Brain pericyte (primary cell): Measurements from ENCODE around the gene PHLDA3.
"Not testable (repeated sequence)": the region's sequence is repeated elsewhere in the genome, so short reads cannot be mapped to it uniquely, and the experiment has no call there.

Source experiments
- DNase-seq: peaks from one replicate; pipeline ENCODE4 v3.0.0-alpha.2; 2012; ENCODE audit warnings: low read depth, low spot score

The PHLDA3 gene

GRCh38 chr1:201486187-201486586 lies 17.2 kb upstream of the PHLDA3 start:
- DNase-seq, result no peak

- DNase-seq, result no peak
Measured at GRCh38 chr1:201485184-201485774, 16.3 kb upstream of the PHLDA3 start.

GRCh38 chr1:201483373-201483949 lies 14.5 kb upstream of the PHLDA3 start:
- DNase-seq, result no peak

GRCh38 chr1:201482755-201483154 lies 13.8 kb upstream of the PHLDA3 start:
- DNase-seq, result no peak

- no peak for DNase-seq
Measured at GRCh38 chr1:201481761-201482493, 12.9 kb upstream of the PHLDA3 start.

GRCh38 chr1:201481004-201481380 lies 12.0 kb upstream of the PHLDA3 start:
- no peak for DNase-seq

GRCh38 chr1:201480231-201481003 lies 11.4 kb upstream of the PHLDA3 start:
- no peak for DNase-seq

- DNase-seq, result no peak
Measured at GRCh38 chr1:201479201-201479730, 10.3 kb upstream of the PHLDA3 start.

- not testable (repeated sequence) for DNase-seq
Measured at GRCh38 chr1:201478666-201479065, 9.7 kb upstream of the PHLDA3 start.

- no peak for DNase-seq
Measured at GRCh38 chr1:201476670-201477344, 7.8 kb upstream of the PHLDA3 start.

GRCh38 chr1:201475915-201476669 lies 7.1 kb upstream of the PHLDA3 start:
- no peak for DNase-seq

GRCh38 chr1:201475130-201475529 lies 6.1 kb upstream of the PHLDA3 start:
- DNase-seq, result no peak

- no peak for DNase-seq
Measured at GRCh38 chr1:201473296-201473695, 4.3 kb upstream of the PHLDA3 start.

- DNase-seq, result not testable (repeated sequence)
Measured at GRCh38 chr1:201472321-201472720, 3.3 kb upstream of the PHLDA3 start.

- DNase-seq, result no peak
Measured at GRCh38 chr1:201471772-201472171, 2.8 kb upstream of the PHLDA3 start.

GRCh38 chr1:201470581-201470980 lies 1.6 kb upstream of the PHLDA3 start:
- DNase-seq, result no peak

GRCh38 chr1:201469645-201470074 lies 672 bp upstream of the PHLDA3 start:
- no peak for DNase-seq

- DNase-seq, result no peak
Measured at GRCh38 chr1:201468501-201468843, 516 bp downstream of the PHLDA3 start.

GRCh38 chr1:201466492-201466891 lies 2.5 kb downstream of the PHLDA3 start:
- no peak for DNase-seq

GRCh38 chr1:201465698-201466290 lies 3.2 kb downstream of the PHLDA3 start:
- no peak for DNase-seq
